Tibial nerve (tissue), 4 donors: ENCODE measurements around the gene CCL3. TPM values are rescaled to one million over a fixed set of nuclear protein-coding genes. Genes with fewer than 3 reads are reported as not detected.
"Not testable (repeated sequence)": the region's sequence is repeated elsewhere in the genome, so short reads cannot be mapped to it uniquely, and the experiment has no call there.

Source experiments
- DNase-seq, 2 donors: peaks; one replicate each; pipeline ENCODE4 v3.0.0-alpha.2; 2019; ENCODE audit warnings: low spot score in 2 of 2
- H3K27ac ChIP-seq, 4 donors: fragments of 200-600 bp; sonication (generic) in 3 of 4; one replicate each; pipeline ENCODE4 v1.5.1; 2017 to 2019; ENCODE audit warnings: mild to moderate bottlenecking in 1 of 4
- H3K27me3 ChIP-seq, 2 donors: fragments of 200-600 bp; sonication (generic) in 1 of 2; one replicate each; pipeline versions ENCODE4 v1.5.1 to v1.6.0; 2017 to 2019
- H3K36me3 ChIP-seq, 3 donors: fragments of 200-600 bp; sonication (generic); one replicate each; pipeline ENCODE4 v1.5.1; 2018 to 2019
- H3K4me1 ChIP-seq, 4 donors: fragments of 200-600 bp; sonication (generic) in 3 of 4; one replicate each; pipeline ENCODE4 v1.5.1; 2017 to 2019
- H3K4me3 ChIP-seq, 4 donors: fragments of 200-600 bp; sonication (generic) in 3 of 4; one replicate each; pipeline ENCODE4 v1.5.1; 2017 to 2019; ENCODE audit warnings: mild to moderate bottlenecking in 1 of 4, moderate library complexity in 1 of 4
- H3K9me3 ChIP-seq, 4 donors: fragments of 200-600 bp; sonication (generic) in 3 of 4; one replicate each; pipeline ENCODE4 v1.5.1; 2017 to 2019
- EP300 ChIP-seq, 2 donors: sonication (generic); formaldehyde crosslinking; IDR thresholded peaks; one replicate each; pipeline ENCODE4 v1.6.1; 2017; ENCODE audit warnings: antibody characterized with exemption in 2 of 2, mild to moderate bottlenecking in 1 of 2
- POLR2A ChIP-seq, 2 donors: fragments of 450-650 bp; IDR thresholded peaks; one replicate each; pipeline ENCODE4 v1.6.1; 2017; ENCODE audit warnings: antibody characterized with exemption in 2 of 2, mild to moderate bottlenecking in 2 of 2, moderate library complexity in 2 of 2
- WGBS, 2 donors: methylation state at CpG; one replicate each; pipeline ENCODE4 v1.1.5; 2018; 5-methylcytosine and 5-hydroxymethylcytosine counted together
- total RNA-seq, 4 donors: library from RNA; depleted of rRNA; stranded (reverse); fragments of >200 nt; gene quantifications; one replicate each; pipeline ENCODE4 v1.1.0, GENCODE V29; 2016
- TF ChIP-seq, protein P1 (sequence below), 5 experiments: fragments of 200-600 bp in 3 of 5; fragments of 450-650 bp in 2 of 5; sonication (generic) in 3 of 5; IDR thresholded peaks; one replicate each; pipeline ENCODE4 v1.5.1; 2016 to 2019; ENCODE audit warnings: antibody characterized with exemption in 5 of 5, mild to moderate bottlenecking in 3 of 5, moderate library complexity in 2 of 5

The CCL3 gene
- total RNA-seq, 4 donors from 2014 or later = 3.6 TPM; not detected in 3

DNA sequence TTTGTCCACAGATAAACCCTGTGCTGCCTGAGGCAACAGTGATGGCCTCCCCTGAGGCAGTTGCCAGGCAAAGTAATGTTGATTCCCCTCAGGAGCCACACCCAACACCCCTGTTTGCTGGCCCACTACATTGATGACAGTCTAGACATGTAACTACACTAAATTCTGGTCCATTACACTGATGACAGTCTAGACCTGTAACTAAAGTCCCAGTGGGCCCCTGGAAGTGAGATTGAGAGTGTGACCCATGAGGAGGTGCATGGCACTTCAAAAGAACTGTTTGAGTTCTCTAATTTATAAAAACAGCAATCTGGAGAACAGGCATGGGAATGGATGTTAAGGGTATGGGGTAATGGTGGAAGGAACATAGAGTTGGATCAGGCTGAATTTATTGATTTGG lies 22.6 kb upstream of the CCL3 start:
- DNase-seq = no peak
- no peak for TF ChIP-seq POLR2A (IDR thresholded peaks at IDR 0.05)
- no peak for TF ChIP-seq EP300 (IDR thresholded peaks at IDR 0.05)
- TF ChIP-seq, protein P1, sequence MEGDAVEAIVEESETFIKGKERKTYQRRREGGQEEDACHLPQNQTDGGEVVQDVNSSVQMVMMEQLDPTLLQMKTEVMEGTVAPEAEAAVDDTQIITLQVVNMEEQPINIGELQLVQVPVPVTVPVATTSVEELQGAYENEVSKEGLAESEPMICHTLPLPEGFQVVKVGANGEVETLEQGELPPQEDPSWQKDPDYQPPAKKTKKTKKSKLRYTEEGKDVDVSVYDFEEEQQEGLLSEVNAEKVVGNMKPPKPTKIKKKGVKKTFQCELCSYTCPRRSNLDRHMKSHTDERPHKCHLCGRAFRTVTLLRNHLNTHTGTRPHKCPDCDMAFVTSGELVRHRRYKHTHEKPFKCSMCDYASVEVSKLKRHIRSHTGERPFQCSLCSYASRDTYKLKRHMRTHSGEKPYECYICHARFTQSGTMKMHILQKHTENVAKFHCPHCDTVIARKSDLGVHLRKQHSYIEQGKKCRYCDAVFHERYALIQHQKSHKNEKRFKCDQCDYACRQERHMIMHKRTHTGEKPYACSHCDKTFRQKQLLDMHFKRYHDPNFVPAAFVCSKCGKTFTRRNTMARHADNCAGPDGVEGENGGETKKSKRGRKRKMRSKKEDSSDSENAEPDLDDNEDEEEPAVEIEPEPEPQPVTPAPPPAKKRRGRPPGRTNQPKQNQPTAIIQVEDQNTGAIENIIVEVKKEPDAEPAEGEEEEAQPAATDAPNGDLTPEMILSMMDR (IDR thresholded peaks at IDR 0.05) = no peak
- Histone ChIP-seq H3K36me3 (no peaks in the 10 kb centered on the region), H3K4me3 (no peak overlapping the region), H3K27me3 (no peaks in the 10 kb centered on the region), H3K27ac (no peak overlapping the region), H3K4me1 (no peaks in the 10 kb centered on the region), H3K9me3 (peaks cover 0 to 3% (median 0%) of the 10 kb centered on the region in 4 donors)

DNA sequence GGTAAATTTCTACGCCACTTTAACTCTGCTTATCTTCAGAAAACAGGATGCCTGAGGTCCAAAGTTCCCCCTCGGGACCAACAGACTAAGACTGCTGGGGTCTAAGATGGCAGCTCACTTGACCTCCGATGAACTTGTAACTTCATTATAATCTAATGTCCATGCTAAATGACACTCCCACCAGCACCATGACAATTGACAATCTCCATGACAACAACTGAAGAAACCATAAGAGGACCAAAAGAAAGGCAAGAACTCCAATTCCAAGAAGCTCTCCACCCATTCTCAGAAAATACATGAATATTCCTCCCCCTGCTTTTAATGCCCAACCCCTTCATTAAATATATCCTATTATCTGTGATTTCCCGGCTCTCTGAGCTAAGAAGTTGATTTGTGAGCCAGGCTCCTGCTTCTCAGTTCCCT lies 21.1 kb upstream of the CCL3 start:
- TF ChIP-seq EP300 (IDR thresholded peaks at IDR 0.05) (no peak), POLR2A (IDR thresholded peaks at IDR 0.05) (no peak)
- TF ChIP-seq, protein P1 (IDR thresholded peaks at IDR 0.05) = no peak
- H3K4me1 ChIP-seq = no peaks in the 10 kb centered on the region
- no peak overlapping the region for H3K4me3 ChIP-seq
- no peaks in the 10 kb centered on the region for H3K36me3 ChIP-seq
- WGBS, 2 donors = 85 to 89% methylated on average over 4 of the region's 4 CpGs
- H3K27ac ChIP-seq = no peak overlapping the region
- H3K9me3 ChIP-seq = peaks cover 0 to 3% (median 0%) of the 10 kb centered on the region in 4 donors
- H3K27me3 ChIP-seq = no peaks in the 10 kb centered on the region
- DNase-seq = no peak

DNA sequence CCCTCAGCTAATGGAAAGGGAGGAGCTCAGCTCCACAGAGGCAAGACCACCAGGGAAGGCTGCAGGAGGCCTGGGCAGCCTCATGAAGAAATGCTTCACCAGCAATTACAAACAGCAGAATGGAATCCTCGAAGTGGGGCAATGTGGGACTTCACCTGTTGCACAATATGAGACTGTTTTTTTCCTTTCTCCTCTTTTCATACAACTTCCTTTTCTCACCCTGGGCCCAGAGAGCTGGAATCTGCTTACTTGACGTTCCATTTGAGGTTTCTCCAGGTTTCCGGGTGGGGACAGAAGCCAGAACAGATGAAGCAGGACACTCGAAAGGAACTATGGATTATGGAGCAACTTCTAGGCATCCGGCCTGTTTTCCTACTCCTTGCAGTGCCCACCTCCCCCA lies 18.3 kb upstream of the CCL3 start:
- not testable (repeated sequence) for H3K4me1 ChIP-seq, H3K9me3 ChIP-seq, H3K4me3 ChIP-seq, H3K36me3 ChIP-seq, DNase-seq, H3K27me3 ChIP-seq, H3K27ac ChIP-seq
- WGBS, 2 donors = 69 to 74% methylated on average over 5 of the region's 5 CpGs

DNA sequence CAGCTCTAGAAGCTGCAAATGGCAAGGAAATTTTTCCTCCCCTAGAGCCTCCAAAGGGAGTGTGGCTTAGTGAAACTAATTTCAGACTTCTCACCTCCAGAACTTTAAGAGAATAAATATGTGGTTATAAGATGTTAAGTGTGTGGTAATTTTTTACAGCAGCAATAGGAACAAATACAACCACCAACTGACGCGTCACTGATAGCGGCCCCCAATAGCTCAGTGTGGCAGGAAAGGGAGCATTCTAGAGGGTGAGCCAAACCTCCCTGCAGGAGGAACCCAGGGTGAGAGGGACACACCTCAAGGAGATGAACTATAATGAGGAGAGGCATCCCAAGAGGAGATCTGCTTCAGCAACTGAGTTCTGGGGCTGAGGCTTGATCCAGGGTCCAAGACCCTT lies 17.7 kb upstream of the CCL3 start:
- 87 to 91% methylated on average over 3 of the region's 3 CpGs for WGBS, 2 donors
- TF ChIP-seq, protein P1 (IDR thresholded peaks at IDR 0.05) = no peak
- TF ChIP-seq EP300 (IDR thresholded peaks at IDR 0.05) = no peak
- TF ChIP-seq POLR2A (IDR thresholded peaks at IDR 0.05) = no peak
- H3K9me3 ChIP-seq = peaks cover 0 to 3% (median 0%) of the 10 kb centered on the region in 4 donors

DNA sequence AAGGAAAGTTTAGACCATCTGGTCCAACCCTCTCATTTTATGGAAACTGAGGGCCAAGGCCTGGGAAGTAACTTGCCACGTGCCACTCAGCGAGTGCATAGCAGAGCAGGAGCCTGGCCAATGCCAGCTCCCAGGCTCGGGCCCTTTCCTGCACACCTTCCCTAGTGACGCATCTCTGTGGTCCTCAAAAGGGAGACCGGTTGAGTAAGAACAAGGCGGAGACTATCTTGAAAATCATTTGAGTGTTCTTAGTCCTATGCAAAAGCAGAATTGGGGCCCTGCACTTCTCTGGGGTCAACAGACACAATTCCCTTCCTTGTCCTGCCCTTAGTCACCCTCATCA lies 16.5 kb upstream of the CCL3 start:
- H3K27ac ChIP-seq = no peak overlapping the region
- H3K4me3 ChIP-seq = no peak overlapping the region
- TF ChIP-seq POLR2A (IDR thresholded peaks at IDR 0.05) (no peak), EP300 (IDR thresholded peaks at IDR 0.05) (no peak)
- TF ChIP-seq, protein P1 (IDR thresholded peaks at IDR 0.05) = no peak
- DNase-seq = no peak
- no peaks in the 10 kb centered on the region for H3K4me1 ChIP-seq
- no peaks in the 10 kb centered on the region for H3K9me3 ChIP-seq
- WGBS, 2 donors = 71 to 79% methylated on average over 6 of the region's 6 CpGs
- no peaks in the 10 kb centered on the region for H3K36me3 ChIP-seq
- no peaks in the 10 kb centered on the region for H3K27me3 ChIP-seq

More for the DNA sequence above, 17.7 kb upstream of the CCL3 start:
- Histone ChIP-seq H3K36me3 (no peaks in the 10 kb centered on the region), H3K27me3 (no peaks in the 10 kb centered on the region), H3K27ac (no peak overlapping the region), H3K4me1 (no peaks in the 10 kb centered on the region), H3K4me3 (no peak overlapping the region)
- DNase-seq = no peak
